ENCODE data around the gene TRAF1.

The TRAF1 gene

DNA sequence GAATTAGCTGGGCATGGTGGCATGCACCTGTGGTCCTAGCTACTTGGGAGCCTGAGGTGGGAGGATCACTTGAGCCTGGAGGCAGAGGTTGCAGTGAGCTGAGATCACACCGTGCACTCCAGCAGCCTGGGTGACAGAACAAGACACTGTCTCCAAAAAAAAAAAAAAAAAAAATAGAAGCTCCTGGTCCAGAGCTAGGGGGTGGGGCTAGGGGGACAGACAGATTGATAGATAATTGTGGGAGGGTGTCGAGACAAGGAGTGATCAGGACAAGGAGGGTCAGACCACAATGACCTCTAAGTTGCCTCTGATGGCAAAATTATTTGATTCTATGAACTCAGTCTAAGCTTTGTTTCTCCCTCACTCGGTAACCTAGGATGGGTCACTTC, 43.0 kb downstream of the TRAF1 start:
- TF ChIP-seq, protein P1, sequence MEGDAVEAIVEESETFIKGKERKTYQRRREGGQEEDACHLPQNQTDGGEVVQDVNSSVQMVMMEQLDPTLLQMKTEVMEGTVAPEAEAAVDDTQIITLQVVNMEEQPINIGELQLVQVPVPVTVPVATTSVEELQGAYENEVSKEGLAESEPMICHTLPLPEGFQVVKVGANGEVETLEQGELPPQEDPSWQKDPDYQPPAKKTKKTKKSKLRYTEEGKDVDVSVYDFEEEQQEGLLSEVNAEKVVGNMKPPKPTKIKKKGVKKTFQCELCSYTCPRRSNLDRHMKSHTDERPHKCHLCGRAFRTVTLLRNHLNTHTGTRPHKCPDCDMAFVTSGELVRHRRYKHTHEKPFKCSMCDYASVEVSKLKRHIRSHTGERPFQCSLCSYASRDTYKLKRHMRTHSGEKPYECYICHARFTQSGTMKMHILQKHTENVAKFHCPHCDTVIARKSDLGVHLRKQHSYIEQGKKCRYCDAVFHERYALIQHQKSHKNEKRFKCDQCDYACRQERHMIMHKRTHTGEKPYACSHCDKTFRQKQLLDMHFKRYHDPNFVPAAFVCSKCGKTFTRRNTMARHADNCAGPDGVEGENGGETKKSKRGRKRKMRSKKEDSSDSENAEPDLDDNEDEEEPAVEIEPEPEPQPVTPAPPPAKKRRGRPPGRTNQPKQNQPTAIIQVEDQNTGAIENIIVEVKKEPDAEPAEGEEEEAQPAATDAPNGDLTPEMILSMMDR (IDR thresholded peaks at IDR 0.05; ENCODE audit: low read depth, low read length), result no peak
- H3K4me3 ChIP-seq (ENCODE audit: low read depth, low read length), result no peak overlapping the region
- no peak for DNase-seq (ENCODE audit: low read depth, low spot score)
- in situ Hi-C loops (cut with HindIII; ENCODE audit: low sequenced_read_pairs), result no loop called here

DNA sequence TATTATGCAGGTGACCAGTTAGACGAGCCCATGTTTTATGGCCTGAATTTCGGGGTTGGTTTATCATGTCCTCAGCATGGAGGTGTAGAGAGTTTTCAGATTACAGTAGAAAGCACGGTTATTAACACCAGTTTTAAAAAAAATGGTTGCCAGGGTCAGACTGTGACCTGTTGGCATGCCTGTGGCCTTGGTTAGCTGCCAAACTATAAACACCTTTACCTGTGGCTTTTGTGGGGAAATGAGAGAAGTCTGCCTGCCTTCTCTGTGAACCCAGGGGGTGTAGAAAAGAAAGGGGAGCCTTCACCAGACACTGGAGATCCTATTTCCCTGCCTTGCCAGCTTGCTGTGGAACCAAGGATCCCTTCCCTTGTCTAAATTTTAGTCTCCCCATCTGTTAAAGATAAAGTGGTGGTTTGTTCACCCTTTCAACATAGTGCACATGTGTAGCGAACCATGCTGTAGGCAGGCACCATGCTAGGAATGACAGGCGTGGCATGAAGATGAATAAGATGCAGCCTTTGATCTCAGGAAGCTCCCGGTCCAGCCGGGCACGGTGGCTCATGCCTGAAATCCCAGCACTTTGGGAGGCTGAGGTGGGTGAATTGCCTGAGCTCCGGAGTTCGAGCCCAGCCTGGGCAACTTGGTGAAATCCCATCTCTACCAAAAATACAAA, 43.5 kb downstream of the TRAF1 start:
- DNase-seq (ENCODE audit: low read depth, low spot score), result no peak
- TF ChIP-seq, protein P1 (IDR thresholded peaks at IDR 0.05; ENCODE audit: low read depth, low read length), result no peak
- in situ Hi-C loops (cut with HindIII; ENCODE audit: low sequenced_read_pairs), result no loop called here
- no peak overlapping the region for H3K4me3 ChIP-seq (ENCODE audit: low read depth, low read length)

DNA sequence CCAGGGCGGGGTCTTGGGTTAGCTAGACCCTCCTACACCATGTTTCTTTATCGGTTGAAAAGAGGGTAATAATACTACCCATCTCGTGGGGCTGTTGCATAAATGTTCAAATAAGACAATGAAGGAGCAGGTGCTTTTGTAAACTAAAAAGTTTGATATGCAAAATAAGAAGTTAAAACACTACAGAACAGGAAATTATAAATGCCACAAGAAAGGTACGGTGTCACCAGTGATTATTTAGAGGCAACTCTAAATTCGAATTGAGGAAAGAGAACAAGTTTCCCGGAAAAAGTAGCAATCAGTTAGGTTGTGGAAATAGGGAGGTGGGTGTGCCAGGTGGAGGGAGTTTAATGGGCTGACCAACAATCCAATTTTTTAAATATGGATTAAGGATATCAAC, 47.1 kb downstream of the TRAF1 start:
- no peak overlapping the region for H3K4me3 ChIP-seq (ENCODE audit: low read depth, low read length)
- TF ChIP-seq, protein P1 (IDR thresholded peaks at IDR 0.05; ENCODE audit: low read depth, low read length), result no peak
- DNase-seq (ENCODE audit: low read depth, low spot score), result no peak
- in situ Hi-C loops (cut with HindIII; ENCODE audit: low sequenced_read_pairs), result no loop called here

DNA sequence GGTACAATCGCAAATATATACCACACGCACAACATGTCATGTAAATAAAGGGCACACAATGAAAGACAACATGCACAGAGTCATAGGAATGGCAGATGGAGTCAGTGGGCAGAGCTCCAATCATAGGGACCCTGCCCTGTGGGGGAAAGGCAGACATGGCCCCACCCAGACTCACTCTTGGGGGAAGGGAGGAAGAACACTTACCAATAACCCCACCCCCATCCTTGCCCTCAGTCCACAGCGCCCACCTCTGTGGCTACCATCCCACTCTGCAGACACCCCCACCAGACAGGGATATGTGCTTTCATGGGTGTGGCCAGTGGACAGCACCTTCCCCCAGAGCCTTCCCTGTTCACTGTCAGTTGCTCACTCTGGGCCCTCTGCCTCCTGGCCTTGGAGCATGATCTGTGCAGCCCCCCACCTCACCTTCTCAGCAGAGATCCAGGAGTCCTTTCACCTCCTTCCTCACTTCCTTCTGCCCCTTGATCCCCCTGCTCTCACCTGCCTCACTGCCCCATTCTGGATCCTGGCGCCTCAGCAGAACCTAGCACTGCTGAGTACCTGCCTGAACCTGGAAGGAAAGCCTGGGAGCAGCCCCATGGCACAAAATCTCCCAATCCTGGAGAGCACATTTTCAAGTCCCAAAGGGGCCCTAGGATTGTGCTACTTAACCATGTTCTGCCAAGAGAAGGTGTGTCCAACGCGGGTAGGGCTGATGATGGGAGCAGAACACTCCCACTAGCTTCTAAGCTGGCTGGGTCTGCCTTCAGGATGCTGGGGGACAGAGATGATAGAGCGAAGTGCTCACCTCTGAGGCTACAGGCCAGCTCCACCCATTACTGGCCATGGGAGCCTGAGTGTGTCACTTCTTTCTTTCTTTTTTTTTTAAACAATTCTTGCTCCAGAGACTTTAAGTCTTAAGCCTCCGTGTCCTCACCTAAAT, 48.1 kb downstream of the TRAF1 start:
- in situ Hi-C loops (cut with HindIII; ENCODE audit: low sequenced_read_pairs), result no loop called here
- H3K4me3 ChIP-seq (ENCODE audit: low read depth, low read length), result no peak overlapping the region
- DNase-seq (ENCODE audit: low read depth, low spot score), result no peak
- TF ChIP-seq, protein P1 (IDR thresholded peaks at IDR 0.05; ENCODE audit: low read depth, low read length), result no peak

- in situ Hi-C loops (cut with HindIII; ENCODE audit: low sequenced_read_pairs), result no loop called here
- TF ChIP-seq, protein P1 (IDR thresholded peaks at IDR 0.05; ENCODE audit: low read depth, low read length), result no peak
- peak overlapping the region; percentile 73 for H3K4me3 ChIP-seq (ENCODE audit: low read depth, low read length)
- DNase-seq (ENCODE audit: low read depth, low spot score), result peak; percentile 62
Observed at GRCh38 chr9:120877276-120878034, 49.1 kb downstream of the TRAF1 start.

GRCh38 chr9:120876842-120877240, 49.8 kb downstream of the TRAF1 start, which contains the start of gene PHF19:
PHF19 (minus strand) TSS chr9:120877188; CDS start chr9:120874741, 2,447 bp downstream.
- peak; percentile 39 for DNase-seq (ENCODE audit: low read depth, low spot score)
- in situ Hi-C loops (cut with HindIII; ENCODE audit: low sequenced_read_pairs), result no loop called here
- TF ChIP-seq, protein P1 (IDR thresholded peaks at IDR 0.05; ENCODE audit: low read depth, low read length), result no peak

More at GRCh38 chr9:120876842-120877240, 49.8 kb downstream of the TRAF1 start, which contains the start of gene PHF19:
- H3K4me3 ChIP-seq (ENCODE audit: low read depth, low read length), result peak within 1 kb of the TSS; percentile 73

All from astrocyte of the spinal cord (primary cell).